Ovary (tissue), 3 donors: ENCODE data around the gene CYSRT1.

Experiments
- CTCF ChIP-seq, 3 donors: fragments of 450-650 bp in 2 of 3; fragments of 200-600 bp in 1 of 3; IDR thresholded peaks; one replicate each; pipeline versions ENCODE4 v1.5.1 to v1.8.0; 2016 to 2022; ENCODE audit warnings: antibody characterized with exemption in 3 of 3, mild to moderate bottlenecking in 1 of 3
- POLR2A ChIP-seq: fragments of 450-650 bp; IDR thresholded peaks from one replicate; pipeline ENCODE4 v1.6.1; 2017; ENCODE audit warnings: antibody characterized with exemption, mild to moderate bottlenecking, moderate library complexity
- donor health status: DM: no; HTN: no; CAD: no.

DNA sequence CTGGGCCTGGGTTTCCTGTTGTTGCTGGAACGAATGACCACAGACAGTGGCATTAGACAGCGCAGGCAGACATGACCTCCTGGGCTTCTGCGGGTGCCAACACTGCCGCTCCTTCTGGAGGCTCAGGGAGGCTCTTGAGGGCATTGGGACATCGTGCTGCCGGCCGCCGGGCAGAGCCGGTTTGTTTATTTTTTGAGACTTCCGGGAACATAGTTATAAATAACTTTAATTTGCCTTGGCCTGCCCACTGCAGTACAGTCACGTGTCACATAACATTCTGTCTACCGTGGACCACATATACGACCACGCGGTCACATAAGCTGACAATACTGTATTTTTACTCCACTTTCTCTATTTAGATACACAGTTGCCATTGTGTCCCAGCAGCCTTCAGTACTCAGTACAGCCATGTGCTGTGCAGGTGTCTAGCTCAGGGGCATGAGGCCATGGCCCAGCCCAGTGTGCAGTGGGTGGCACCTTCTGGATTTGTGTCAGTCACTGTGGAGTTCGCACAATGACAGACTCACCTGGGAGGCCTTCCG, 44.3 kb downstream of the CYSRT1 start:
- TF ChIP-seq CTCF (IDR thresholded peaks at IDR 0.05) (no peak), POLR2A (no peak)
